Daoy (cell line): ENCODE results near the gene CD74. TPM values are rescaled to one million over a fixed set of nuclear protein-coding genes. Genes with fewer than 3 reads are reported as not detected.
"Not testable (repeated sequence)": the region's sequence is repeated elsewhere in the genome, so short reads cannot be mapped to it uniquely, and the experiment has no call there.

Experiments used
- DNase-seq: peaks from one replicate; pipeline ENCODE4 v3.0.0-alpha.2; 2015; ENCODE audit warnings: low read depth
- total RNA-seq: library from RNA; depleted of rRNA; stranded (reverse); fragments of >200 nt; shearing (Covaris generic); gene quantifications from 2 replicates; pipeline ENCODE4 v1.2.3, GENCODE V29; 2014

CD74 gene
- total RNA-seq, 1 experiment from 2014 or later, result not detected

DNA sequence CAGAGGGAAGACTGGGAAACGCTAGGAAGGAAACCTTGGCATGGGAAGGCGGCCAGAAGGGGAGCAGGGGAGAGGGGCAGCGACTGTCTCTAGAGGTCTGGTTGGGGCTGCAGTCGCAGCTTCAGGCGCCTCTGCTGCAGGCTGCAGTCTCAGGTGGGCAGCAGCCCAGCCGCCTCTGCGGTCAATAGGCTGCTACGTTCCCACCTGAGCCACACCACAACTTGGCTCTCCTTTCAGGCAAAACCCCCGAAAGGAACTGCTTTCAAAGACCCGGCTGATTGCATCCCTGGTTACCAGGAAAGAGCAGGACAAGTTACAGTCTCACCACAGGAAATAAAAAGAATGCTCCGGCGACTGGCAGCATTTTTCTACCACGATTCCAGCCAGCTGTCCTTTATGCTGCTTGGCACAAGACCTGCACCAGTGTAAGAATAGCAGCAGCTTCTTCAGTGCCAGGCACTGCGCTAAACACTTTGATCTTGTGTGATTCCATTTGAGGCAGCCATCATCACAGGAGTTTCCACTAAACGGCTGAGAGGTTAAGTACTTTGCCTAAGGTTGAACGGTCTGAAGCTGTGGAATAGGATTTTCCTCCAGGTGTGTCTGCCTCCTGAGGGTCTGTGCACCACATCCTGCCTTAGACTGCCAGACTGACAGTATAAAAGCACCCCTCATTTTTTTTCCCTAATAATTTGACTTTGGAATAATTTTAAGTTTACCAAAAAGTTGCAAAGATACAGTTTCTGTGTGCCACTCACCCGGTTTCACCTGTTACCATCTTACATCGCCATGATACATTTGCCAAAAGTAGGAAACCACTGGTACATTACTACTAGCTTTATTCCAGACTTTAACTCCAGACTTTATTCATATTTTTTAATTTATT is 29.3 kb upstream of the CD74 start:
- peak; percentile 27 for DNase-seq

- no peak for DNase-seq
Measured at GRCh38 chr5:150440948-150441812, 28.5 kb upstream of the CD74 start.

GRCh38 chr5:150438873-150439546 is 26.3 kb upstream of the CD74 start:
- DNase-seq, result peak; percentile 46

DNA sequence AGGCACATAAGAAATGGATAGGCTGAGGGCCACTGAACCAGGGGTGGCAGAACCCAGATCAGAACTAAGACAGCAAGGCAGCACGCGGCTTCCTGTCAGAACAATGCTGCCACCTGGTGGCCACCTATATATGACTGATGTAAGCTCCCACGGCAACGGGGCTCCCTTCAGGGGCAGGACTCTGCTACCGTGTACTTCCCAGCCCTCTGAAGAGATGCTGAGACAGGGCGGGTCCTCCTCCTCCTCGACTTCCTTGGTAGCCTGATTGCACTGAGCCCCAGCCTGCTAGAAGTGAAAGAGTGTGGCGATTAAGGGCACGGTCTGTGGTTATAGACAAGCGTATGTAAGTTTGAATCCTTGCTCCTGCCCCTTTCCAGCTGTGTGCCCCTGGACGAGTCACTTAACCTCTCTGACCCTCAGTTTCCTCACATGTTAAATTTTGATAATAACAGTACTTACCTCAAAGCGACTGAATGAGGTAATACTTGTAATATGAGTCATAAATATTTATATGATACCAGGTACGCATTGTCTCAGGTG is 23.5 kb upstream of the CD74 start:
- peak; percentile 85 for DNase-seq

DNA sequence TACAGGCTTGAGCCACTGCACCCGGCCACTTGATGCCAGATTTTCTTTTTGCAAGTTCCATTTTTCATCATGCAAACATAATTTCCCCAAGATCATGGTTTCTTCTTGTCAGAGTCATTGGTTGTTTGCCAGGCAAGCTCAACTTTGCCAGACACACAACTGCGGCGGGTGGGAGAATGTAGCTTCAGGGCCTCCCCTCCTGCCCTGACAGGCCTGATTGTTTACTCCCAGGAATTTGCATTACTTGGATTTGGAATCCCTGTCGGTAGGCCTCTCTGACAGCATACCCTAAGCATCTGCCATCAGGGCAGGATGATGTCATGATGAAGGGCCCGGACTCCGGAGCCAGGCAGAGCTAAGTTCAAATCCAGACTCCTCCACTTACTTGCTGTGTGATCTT is 21.8 kb upstream of the CD74 start:
- peak; percentile 43 for DNase-seq

DNA sequence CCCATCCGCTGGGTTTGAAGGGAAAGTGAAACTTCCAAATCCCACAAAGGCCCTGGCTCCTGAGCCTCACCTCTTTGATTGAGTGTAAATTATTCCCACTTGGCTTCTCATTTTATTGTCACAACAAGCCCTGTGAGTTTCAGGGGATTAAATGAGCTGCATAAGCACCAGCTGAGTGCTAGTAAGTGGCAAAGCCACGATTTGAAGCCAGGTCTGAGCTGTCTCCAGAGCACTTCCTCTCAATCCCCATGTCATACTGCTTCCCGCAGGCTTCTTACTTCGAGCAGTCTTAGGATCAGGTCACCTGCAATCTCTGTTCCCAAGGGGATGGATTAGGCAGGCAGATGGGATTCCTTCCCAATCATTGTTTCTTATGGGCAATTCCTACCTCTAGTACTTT is 18.9 kb upstream of the CD74 start:
- DNase-seq, result no peak

DNA sequence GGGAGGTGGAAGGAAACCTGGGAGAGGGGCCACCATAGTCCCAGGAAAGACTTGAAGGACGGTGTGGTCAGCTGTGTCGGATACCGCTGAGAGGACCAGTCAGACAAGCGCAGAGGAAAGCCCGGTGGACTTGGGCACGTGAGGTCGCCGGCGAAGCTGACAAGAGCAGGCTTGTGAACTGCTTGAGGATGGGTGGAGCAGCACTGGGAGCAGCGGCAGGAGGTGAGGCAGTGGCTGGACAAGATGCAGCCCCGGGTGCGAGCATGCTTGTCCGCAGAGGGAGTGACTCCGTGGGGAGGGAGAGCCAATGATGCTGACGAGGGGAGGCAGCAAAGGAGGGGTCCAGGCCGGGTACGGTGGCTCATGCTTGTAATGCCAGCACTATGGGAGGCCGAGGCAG is 18.3 kb upstream of the CD74 start:
- DNase-seq, result no peak

GRCh38 chr5:150429410-150429873 is 16.7 kb upstream of the CD74 start:
- no peak for DNase-seq

- no peak for DNase-seq
Measured at GRCh38 chr5:150428978-150429377, 16.3 kb upstream of the CD74 start.

- no peak for DNase-seq
Measured at GRCh38 chr5:150428106-150428876, 15.6 kb upstream of the CD74 start.

GRCh38 chr5:150426165-150426564 is 13.5 kb upstream of the CD74 start:
- DNase-seq, result not testable (repeated sequence)

GRCh38 chr5:150422758-150423157 is 10.0 kb upstream of the CD74 start:
- DNase-seq, result no peak

- no peak for DNase-seq
Measured at GRCh38 chr5:150422075-150422474, 9.4 kb upstream of the CD74 start.

GRCh38 chr5:150419630-150420270 is 7.0 kb upstream of the CD74 start:
- no peak for DNase-seq

DNA sequence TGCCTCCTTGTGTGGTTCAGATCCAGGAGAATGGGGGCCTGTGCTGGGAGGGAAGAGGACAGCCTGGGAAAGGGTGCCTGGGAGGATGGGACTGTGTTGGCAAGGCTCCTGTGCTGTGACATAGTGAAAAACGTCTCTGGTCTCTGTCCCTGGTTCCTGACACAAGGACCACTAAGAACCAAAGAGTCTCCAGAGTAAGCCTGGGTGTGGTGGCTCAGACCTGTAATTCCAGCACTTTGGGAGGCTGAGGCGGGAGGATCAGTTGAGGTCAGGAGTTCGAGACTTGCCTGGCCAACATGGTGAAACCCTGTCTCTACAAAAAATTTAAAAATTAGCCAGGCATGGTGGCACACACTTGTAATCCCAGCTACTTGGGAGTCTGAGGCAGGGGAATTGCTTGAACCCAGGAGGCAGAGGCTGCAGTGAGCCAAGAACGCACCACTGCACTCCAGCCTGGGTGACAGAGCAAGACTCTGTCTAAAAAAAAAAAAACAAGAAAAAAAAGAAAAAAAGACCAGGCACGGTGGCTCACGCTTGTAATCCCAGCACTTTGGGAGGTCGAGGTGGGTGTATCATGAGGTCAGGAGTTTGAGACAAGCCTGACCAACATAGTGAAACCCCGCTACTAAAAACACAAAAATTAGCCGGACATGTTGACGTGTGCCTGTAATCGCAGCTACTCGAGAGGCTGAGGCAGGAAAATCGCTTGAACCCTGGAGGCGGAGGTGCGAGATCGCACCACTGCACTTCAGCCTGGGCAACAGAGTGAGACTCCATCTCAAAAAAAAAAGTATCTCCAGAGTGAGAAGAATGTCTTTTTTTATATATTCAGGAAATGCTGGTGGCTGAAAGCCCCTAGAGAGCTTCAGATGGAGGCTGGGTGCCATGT is 1.4 kb upstream of the CD74 start:
- DNase-seq, result not testable (repeated sequence)

DNA sequence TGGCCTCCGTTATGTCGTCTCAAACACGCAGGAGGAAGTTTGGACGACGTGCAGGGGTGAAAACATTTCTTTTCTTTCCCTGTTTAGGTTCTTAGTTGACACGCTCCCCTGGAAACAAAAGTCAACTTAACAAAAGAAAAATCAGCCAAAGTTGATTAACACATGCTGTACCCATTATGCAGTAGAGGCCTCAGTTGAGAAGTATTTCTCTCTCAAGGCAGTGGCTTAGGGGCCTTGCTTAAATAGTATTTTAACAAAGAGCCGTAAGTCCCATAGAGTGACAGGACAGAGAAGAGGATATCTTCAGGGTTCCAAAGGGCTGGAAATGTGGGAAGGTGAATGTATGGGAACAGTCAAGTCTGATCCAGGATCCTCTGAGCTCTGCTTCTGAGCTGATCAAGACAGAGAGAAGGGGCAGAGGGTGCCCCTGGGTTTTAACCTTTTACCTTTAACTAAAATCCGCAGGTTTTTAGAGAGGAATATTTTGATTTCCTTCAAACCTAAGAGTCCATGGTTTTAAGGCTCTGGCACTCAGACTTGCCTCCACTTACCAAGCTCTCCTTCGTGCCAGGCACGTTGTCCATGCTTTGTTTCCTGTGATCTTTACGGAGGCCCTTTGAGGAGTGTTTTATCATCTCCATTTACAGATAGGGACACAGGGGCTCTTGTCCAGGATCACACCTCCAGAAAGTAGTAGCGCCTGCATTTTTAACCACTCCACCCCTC is 629 bp upstream of the CD74 start:
- DNase-seq, result no peak

GRCh38 chr5:150411245-150411979 is 1.3 kb downstream of the CD74 start:
- no peak for DNase-seq
